Fibroblast of mammary gland (primary cell): ENCODE results near the gene TMEM250.
A peak's percentile ranks its signal among the peaks of the same experiment; 100 is the strongest.

ENCODE experiments used
- DNase-seq: peaks from one replicate; pipeline ENCODE4 v3.0.0-alpha.2; 2010; ENCODE audit warnings: low read depth
- H3K4me3 ChIP-seq: 2 replicates; pipeline ENCODE4 v1.5.1; 2011; ENCODE audit warnings: low read depth, mild to moderate bottlenecking, low read length, moderate library complexity; ENCODE audit not compliant: control insufficient read depth
- CTCF ChIP-seq: conservative IDR thresholded peaks from 2 replicates; pipeline ENCODE4 v1.5.1; 2011; ENCODE audit warnings: low read depth, low read length, inconsistent platforms; ENCODE audit not compliant: control insufficient read depth, insufficient read depth

The TMEM250 gene

GRCh38 chr9:136089697-136090045, 29.0 kb downstream of the TMEM250 start:
- no peak overlapping the region for H3K4me3 ChIP-seq
- peak; percentile 58 for DNase-seq
- peak; percentile 47 for TF ChIP-seq CTCF

GRCh38 chr9:136088939-136089696, 29.6 kb downstream of the TMEM250 start:
- no peak for TF ChIP-seq CTCF
- no peak overlapping the region for H3K4me3 ChIP-seq
- no peak for DNase-seq

GRCh38 chr9:136088481-136088938, 30.2 kb downstream of the TMEM250 start:
- no peak overlapping the region for H3K4me3 ChIP-seq
- no peak for DNase-seq
- TF ChIP-seq CTCF = no peak

DNA sequence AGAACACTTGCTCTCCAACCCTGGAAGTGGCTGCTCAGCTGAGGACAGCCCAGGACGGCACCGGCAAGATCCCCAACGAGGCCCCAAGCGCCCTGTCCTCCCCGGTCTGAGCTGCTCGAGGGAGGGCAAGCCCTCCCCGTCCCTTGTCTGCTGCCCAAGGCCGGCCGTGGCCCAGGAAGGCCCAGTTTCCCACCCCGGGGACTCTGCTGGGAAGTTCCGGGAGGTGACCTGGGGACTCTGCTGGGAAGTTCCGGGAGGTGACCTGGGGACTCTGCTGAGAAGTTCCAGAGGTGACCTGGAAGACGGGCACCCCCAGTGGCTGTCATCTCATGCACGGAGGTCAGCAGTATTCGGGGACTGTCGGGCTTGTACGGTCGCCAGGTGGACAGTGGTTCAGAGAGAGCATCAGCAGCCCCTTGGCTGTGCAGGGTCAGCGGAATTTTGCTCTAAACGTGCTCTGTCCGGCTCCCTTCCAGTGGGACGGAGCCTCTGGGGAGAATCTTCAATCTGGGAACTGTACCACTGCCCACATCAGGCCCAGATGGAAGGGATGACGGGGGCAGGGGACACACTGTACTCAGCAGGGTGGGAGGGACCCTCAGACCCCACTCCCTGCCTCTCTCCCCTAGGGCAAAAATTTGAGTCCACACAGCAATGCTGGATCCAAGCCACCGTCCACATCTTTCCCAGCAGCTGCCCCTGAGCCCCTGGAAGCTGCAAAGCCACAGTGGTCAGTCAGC, 30.8 kb downstream of the TMEM250 start:
- no peak for DNase-seq
- no peak overlapping the region for H3K4me3 ChIP-seq
- TF ChIP-seq CTCF = no peak

DNA sequence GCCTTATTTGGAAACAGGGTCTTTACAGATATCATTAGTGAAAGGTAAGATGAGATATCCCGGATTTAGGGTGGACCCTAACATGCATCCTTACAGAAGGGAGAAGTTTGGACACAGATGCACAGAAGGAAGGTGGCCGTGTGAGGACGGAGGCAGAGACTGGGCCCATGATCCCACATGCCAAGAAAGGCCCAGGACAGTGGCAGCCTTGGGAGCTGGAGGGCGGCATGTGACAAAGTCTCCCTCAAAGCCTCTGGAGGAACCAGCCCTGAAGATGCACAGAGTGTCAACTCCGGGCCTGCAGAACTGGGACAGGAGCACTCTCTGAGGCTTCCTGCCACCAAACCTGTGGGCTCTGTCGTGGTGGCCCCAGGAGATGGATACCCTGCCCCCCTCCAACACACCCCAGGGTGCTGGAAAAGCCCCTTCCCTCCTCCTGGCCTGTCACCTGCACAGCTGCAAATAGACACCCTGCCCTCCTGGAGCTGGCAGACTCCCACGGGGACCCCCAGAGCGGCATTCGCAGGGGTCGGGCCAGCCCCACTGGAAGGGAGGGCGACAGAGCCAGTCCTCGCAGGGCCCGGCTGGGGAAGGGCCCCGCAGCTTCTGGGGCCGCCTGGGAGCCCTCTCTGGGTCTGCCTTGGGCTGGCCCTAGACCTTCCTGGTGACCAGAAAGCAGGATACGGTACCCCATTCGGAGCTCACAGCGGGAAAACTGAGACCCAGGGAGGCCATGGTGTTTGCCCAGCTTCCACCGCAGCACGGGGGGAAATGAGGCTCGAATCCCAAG, 31.5 kb downstream of the TMEM250 start:
- DNase-seq = no peak
- no peak for TF ChIP-seq CTCF
- H3K4me3 ChIP-seq = no peak overlapping the region

GRCh38 chr9:136086213-136086881, 32.3 kb downstream of the TMEM250 start:
- no peak for TF ChIP-seq CTCF
- no peak for DNase-seq
- no peak overlapping the region for H3K4me3 ChIP-seq
